ENCODE results near the gene CAPN3.

Gene CAPN3

GRCh38 chr15:42385980-42386700 lies 26.8 kb downstream of the CAPN3 start:
- DNase-seq (ENCODE audit: low read depth), result no peak
- TF ChIP-seq CTCF (IDR thresholded peaks at IDR 0.05; ENCODE audit: low read depth, low read length, missing control alignments), result no peak
- H3K4me3 ChIP-seq (ENCODE audit: low read depth, low read length), result no peak overlapping the region

- no peak for TF ChIP-seq CTCF (IDR thresholded peaks at IDR 0.05; ENCODE audit: low read depth, low read length, missing control alignments)
- no peak for DNase-seq (ENCODE audit: low read depth)
- no peak overlapping the region for H3K4me3 ChIP-seq (ENCODE audit: low read depth, low read length)
Measured at GRCh38 chr15:42387603-42388002, 28.3 kb downstream of the CAPN3 start.

- no peak for DNase-seq (ENCODE audit: low read depth)
- TF ChIP-seq CTCF (IDR thresholded peaks at IDR 0.05; ENCODE audit: low read depth, low read length, missing control alignments), result no peak
- no peak overlapping the region for H3K4me3 ChIP-seq (ENCODE audit: low read depth, low read length)
Measured at GRCh38 chr15:42392309-42393024, 33.2 kb downstream of the CAPN3 start.

- H3K4me3 ChIP-seq (ENCODE audit: low read depth, low read length), result no peak overlapping the region
- DNase-seq (ENCODE audit: low read depth), result no peak
- no peak for TF ChIP-seq CTCF (IDR thresholded peaks at IDR 0.05; ENCODE audit: low read depth, low read length, missing control alignments)
Measured at GRCh38 chr15:42394106-42394505, 34.8 kb downstream of the CAPN3 start.

GRCh38 chr15:42395838-42396237 lies 36.5 kb downstream of the CAPN3 start:
- no peak for DNase-seq (ENCODE audit: low read depth)
- no peak for TF ChIP-seq CTCF (IDR thresholded peaks at IDR 0.05; ENCODE audit: low read depth, low read length, missing control alignments)
- no peak overlapping the region for H3K4me3 ChIP-seq (ENCODE audit: low read depth, low read length)

- H3K4me3 ChIP-seq (ENCODE audit: low read depth, low read length), result no peak overlapping the region
- no peak for TF ChIP-seq CTCF (IDR thresholded peaks at IDR 0.05; ENCODE audit: low read depth, low read length, missing control alignments)
- DNase-seq (ENCODE audit: low read depth), result no peak
Measured at GRCh38 chr15:42401544-42402454, 42.5 kb downstream of the CAPN3 start.

All from GM12864 (cell line).